Uterine smooth muscle cell (primary cell): ENCODE measurements around the gene REL. TPM values are rescaled to one million over a fixed set of nuclear protein-coding genes. Genes with fewer than 3 reads are reported as not detected.

ENCODE experiments used
- total RNA-seq: library from RNA; depleted of rRNA; stranded (reverse); fragments of >200 nt; gene quantifications from 2 replicates; pipeline ENCODE4 v1.2.3, GENCODE V29; 2014

The REL gene
- total RNA-seq = 4.4 and 4.6 TPM in 2 replicates

GRCh38 chr2:60881047-60881932 lies at the start of gene REL:
Gene REL, plus strand, starts transcription at chr2:60881574. Its CDS starts 267 bp downstream, at chr2:60881841.

Other genes with a start within 250 kb of the REL start
- gene PAPOLG, start 125.3 kb upstream of the REL start, total RNA-seq = 10.0 and 10.2 TPM in 2 replicates
- gene PEX13, start 136.1 kb downstream of the REL start, total RNA-seq = 35.6 and 36.9 TPM in 2 replicates
- gene PUS10, start 136.7 kb downstream of the REL start, total RNA-seq = 9.6 and 11.2 TPM in 2 replicates
- 10.1 and 11.7 TPM in 2 replicates for gene SANBR, start 184.3 kb downstream of the REL start, total RNA-seq